ENCODE measurements around the gene NELL1. TPM values are rescaled to one million over a fixed set of nuclear protein-coding genes. Genes with fewer than 3 reads are reported as not detected.

NELL1 gene
- total and polyA plus RNA-seq, 2 experiments from 2014 or later, result not detected

DNA sequence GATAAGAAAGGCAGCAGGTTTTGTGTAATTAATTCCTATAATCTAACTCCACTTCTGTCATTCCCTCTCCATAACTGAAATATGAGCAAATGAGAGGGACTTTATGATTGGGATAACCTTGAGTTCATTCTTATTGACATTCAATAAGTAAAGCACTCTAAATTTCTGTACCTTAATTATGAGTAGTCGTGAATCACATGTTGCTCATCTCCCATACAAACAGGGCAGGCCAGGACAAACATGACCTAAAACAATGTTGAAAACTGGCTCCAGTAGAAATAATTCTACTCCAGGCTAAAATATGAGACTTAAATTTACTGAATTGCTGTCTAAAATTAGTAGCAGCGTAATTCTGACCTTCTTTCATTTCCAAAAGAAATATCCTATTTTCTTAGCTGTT, 505.4 kb downstream of the NELL1 start:
- no peak overlapping the region for H3K4me3 ChIP-seq
- no peaks in the 10 kb centered on the region for H3K27me3 ChIP-seq (replicated peaks; ENCODE audit: insufficient read depth)
- no peak overlapping the region for H3K4me2 ChIP-seq (ENCODE audit: unreplicated experiment)
- no peak overlapping the region for H3K9ac ChIP-seq
- H2AFZ ChIP-seq, result no peak overlapping the region
- no peaks in the 10 kb centered on the region for H4K20me1 ChIP-seq (ENCODE audit: insufficient read depth)
- 34 to 35% methylated on average over 2 of the region's 2 CpGs for WGBS, 2 experiments (ENCODE audit: low coverage in 1 of 2, low lambda C conversion rate in 2 of 2, missing lambda C conversion rate in 2 of 2)
- H3F3A ChIP-seq (ENCODE audit: insufficient read depth), result no peaks in the 10 kb centered on the region
- no peaks in the 10 kb centered on the region for H3K79me2 ChIP-seq (ENCODE audit: insufficient read depth)
- no peaks in the 10 kb centered on the region for H3K36me3 ChIP-seq (ENCODE audit: low read depth)
- in situ Hi-C loops (cut with MboI), result no loop called here
- TF ChIP-seq EZH2 (IDR thresholded peaks at IDR 0.05; ENCODE audit: insufficient read depth, poor library complexity, severe bottlenecking) (no peak), EZH2phosphoT487 (IDR thresholded peaks at IDR 0.05; ENCODE audit: insufficient read depth, low read depth) (no peak)
- H3K9me2 ChIP-seq (ENCODE audit: insufficient read depth), result no peaks in the 10 kb centered on the region
- no peaks in the 10 kb centered on the region for H3K9me3 ChIP-seq (ENCODE audit: low read depth)
- H3K4me1 ChIP-seq (ENCODE audit: insufficient read depth), result no peaks in the 10 kb centered on the region
- DNase-seq, result no peak
- H3K27ac ChIP-seq, result no peak overlapping the region

DNA sequence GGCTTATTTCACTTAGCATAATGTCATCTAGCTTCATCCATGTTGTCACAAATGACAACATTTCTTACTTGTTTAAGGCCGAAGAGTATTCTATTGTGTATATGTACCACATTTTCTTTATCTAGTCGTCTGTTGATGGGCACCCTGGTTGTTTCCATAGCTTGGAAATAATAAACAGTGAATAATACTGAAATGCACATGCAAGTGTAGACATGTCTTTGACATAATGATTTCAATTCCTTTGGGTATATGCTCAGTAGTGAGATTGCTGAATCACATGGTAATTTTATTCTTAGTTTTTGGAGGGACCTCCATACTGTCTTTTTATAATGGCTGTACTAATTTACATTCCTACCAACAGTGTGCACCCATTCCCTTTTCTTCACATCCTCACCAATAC, 508.0 kb downstream of the NELL1 start:
- Histone ChIP-seq H3K9me3 (ENCODE audit: low read depth) (no peaks in the 10 kb centered on the region), H3K4me3 (no peak overlapping the region), H3K4me2 (ENCODE audit: unreplicated experiment) (no peak overlapping the region), H3K27me3 (replicated peaks; ENCODE audit: insufficient read depth) (no peaks in the 10 kb centered on the region), H3K27ac (no peak overlapping the region), H4K20me1 (ENCODE audit: insufficient read depth) (no peaks in the 10 kb centered on the region), H3K4me1 (ENCODE audit: insufficient read depth) (no peaks in the 10 kb centered on the region), H2AFZ (no peak overlapping the region), H3F3A (ENCODE audit: insufficient read depth) (no peaks in the 10 kb centered on the region), H3K9me2 (ENCODE audit: insufficient read depth) (no peaks in the 10 kb centered on the region), H3K79me2 (ENCODE audit: insufficient read depth) (no peaks in the 10 kb centered on the region), H3K36me3 (ENCODE audit: low read depth) (no peaks in the 10 kb centered on the region), H3K9ac (no peak overlapping the region)
- DNase-seq, result no peak
- no peak for TF ChIP-seq EZH2phosphoT487 (IDR thresholded peaks at IDR 0.05; ENCODE audit: insufficient read depth, low read depth)
- TF ChIP-seq EZH2 (IDR thresholded peaks at IDR 0.05; ENCODE audit: insufficient read depth, poor library complexity, severe bottlenecking), result no peak
- WGBS, 2 experiments (ENCODE audit: low coverage in 1 of 2, low lambda C conversion rate in 2 of 2, missing lambda C conversion rate in 2 of 2), result 32 to 35% methylated on average over 2 of the region's 2 CpGs
- in situ Hi-C loops (cut with MboI), result no loop called here

DNA sequence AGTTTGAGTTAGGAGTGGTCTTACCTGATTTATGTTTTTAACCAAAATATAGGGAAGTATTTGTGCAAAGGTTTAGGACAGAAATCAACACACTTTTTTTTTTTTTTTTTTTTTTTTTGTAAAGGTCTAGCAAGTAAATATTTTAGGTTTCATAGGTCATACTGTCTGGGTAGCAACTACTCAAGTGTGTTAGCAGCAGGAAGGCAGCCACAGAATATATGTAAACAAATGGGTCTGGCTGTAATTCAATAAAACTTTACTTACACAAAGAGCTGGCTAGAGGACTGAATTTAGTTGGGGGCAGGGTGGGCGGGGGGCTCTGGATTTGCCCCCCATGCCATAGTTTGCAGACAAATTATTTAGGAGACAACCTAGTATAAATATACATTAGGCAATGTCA, 510.4 kb downstream of the NELL1 start:
- Histone ChIP-seq H3F3A (ENCODE audit: insufficient read depth) (no peaks in the 10 kb centered on the region), H3K27ac (no peak overlapping the region), H3K79me2 (ENCODE audit: insufficient read depth) (no peaks in the 10 kb centered on the region), H3K36me3 (ENCODE audit: low read depth) (no peaks in the 10 kb centered on the region), H3K4me3 (no peak overlapping the region), H3K4me1 (ENCODE audit: insufficient read depth) (no peaks in the 10 kb centered on the region), H3K4me2 (ENCODE audit: unreplicated experiment) (no peak overlapping the region), H3K9ac (no peak overlapping the region), H3K9me3 (ENCODE audit: low read depth) (no peaks in the 10 kb centered on the region), H3K9me2 (ENCODE audit: insufficient read depth) (no peaks in the 10 kb centered on the region), H3K27me3 (replicated peaks; ENCODE audit: insufficient read depth) (no peaks in the 10 kb centered on the region), H4K20me1 (ENCODE audit: insufficient read depth) (no peaks in the 10 kb centered on the region), H2AFZ (no peak overlapping the region)
- in situ Hi-C loops (cut with MboI), result no loop called here
- no peak for DNase-seq
- TF ChIP-seq EZH2phosphoT487 (IDR thresholded peaks at IDR 0.05; ENCODE audit: insufficient read depth, low read depth) (no peak), EZH2 (IDR thresholded peaks at IDR 0.05; ENCODE audit: insufficient read depth, poor library complexity, severe bottlenecking) (no peak)
- 0 to 19% methylated on average over 1 of the region's 1 CpG for WGBS, 2 experiments (ENCODE audit: low coverage in 1 of 2, low lambda C conversion rate in 2 of 2, missing lambda C conversion rate in 2 of 2)

DNA sequence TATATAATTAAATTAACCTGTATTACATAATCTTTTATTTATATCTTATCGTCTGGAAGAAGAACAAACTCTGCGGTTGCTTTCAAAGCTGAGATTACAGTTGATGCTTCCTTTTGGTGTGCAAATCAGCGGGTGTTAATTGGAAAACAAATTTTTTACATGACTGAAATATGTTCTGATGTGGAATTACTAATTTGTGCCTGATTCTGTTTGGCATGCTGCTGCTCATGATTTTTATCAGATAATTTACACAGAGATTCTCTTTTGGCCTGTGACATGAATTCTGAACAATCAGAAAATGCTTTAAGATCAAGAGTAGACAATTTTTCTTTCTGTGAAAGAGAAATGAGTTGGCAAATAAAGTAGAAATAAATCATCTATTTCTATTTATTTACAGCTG, 510.8 kb downstream of the NELL1 start:
- Histone ChIP-seq H3K9ac (no peak overlapping the region), H3K79me2 (ENCODE audit: insufficient read depth) (no peaks in the 10 kb centered on the region), H3K4me1 (ENCODE audit: insufficient read depth) (no peaks in the 10 kb centered on the region), H3K36me3 (ENCODE audit: low read depth) (no peaks in the 10 kb centered on the region), H2AFZ (no peak overlapping the region), H3K9me2 (ENCODE audit: insufficient read depth) (no peaks in the 10 kb centered on the region), H3F3A (ENCODE audit: insufficient read depth) (no peaks in the 10 kb centered on the region), H3K9me3 (ENCODE audit: low read depth) (no peaks in the 10 kb centered on the region), H3K27ac (no peak overlapping the region), H3K4me3 (no peak overlapping the region), H4K20me1 (ENCODE audit: insufficient read depth) (no peaks in the 10 kb centered on the region), H3K27me3 (replicated peaks; ENCODE audit: insufficient read depth) (no peaks in the 10 kb centered on the region), H3K4me2 (ENCODE audit: unreplicated experiment) (no peak overlapping the region)
- 28 to 29% methylated on average over 3 of the region's 3 CpGs for WGBS, 2 experiments (ENCODE audit: low coverage in 1 of 2, low lambda C conversion rate in 2 of 2, missing lambda C conversion rate in 2 of 2)
- TF ChIP-seq EZH2 (IDR thresholded peaks at IDR 0.05; ENCODE audit: insufficient read depth, poor library complexity, severe bottlenecking), result no peak
- TF ChIP-seq EZH2phosphoT487 (IDR thresholded peaks at IDR 0.05; ENCODE audit: insufficient read depth, low read depth), result no peak
- no peak for DNase-seq
- in situ Hi-C loops (cut with MboI), result no loop called here

DNA sequence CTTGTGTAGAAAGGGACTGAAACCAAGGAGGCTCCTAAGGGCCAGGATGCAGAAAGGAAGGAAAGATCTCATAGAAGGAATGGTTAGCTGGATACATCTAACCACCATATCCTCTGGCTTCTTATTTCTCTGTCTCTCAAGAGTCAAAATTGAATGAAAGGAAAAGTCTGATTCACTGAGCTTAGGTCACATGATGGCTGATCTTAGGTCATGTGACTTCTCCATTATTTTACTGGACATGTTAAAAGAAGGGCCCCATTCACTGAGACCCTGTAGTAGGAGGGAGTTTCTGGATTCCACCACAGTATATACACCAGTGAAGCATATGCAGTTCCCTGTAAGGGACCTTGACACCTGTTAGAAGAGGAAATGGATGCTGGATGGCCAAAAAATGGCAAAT, 516.6 kb downstream of the NELL1 start:
- Histone ChIP-seq H2AFZ (no peak overlapping the region), H3K4me1 (ENCODE audit: insufficient read depth) (no peaks in the 10 kb centered on the region), H3F3A (ENCODE audit: insufficient read depth) (no peaks in the 10 kb centered on the region), H3K4me3 (no peak overlapping the region), H3K79me2 (ENCODE audit: insufficient read depth) (no peaks in the 10 kb centered on the region), H3K27ac (no peak overlapping the region), H3K9ac (no peak overlapping the region), H3K9me2 (ENCODE audit: insufficient read depth) (no peaks in the 10 kb centered on the region), H3K9me3 (ENCODE audit: low read depth) (no peaks in the 10 kb centered on the region), H4K20me1 (ENCODE audit: insufficient read depth) (no peaks in the 10 kb centered on the region), H3K4me2 (ENCODE audit: unreplicated experiment) (no peak overlapping the region), H3K27me3 (replicated peaks; ENCODE audit: insufficient read depth) (no peaks in the 10 kb centered on the region), H3K36me3 (ENCODE audit: low read depth) (no peaks in the 10 kb centered on the region)
- in situ Hi-C loops (cut with MboI), result no loop called here
- TF ChIP-seq EZH2 (IDR thresholded peaks at IDR 0.05; ENCODE audit: insufficient read depth, poor library complexity, severe bottlenecking), result no peak
- no peak for TF ChIP-seq EZH2phosphoT487 (IDR thresholded peaks at IDR 0.05; ENCODE audit: insufficient read depth, low read depth)
- DNase-seq, result no peak
